ENCODE data around the gene ASNSD1. TPM values are rescaled to one million over a fixed set of nuclear protein-coding genes. Genes with fewer than 3 reads are reported as not detected.

ASNSD1 gene
- total and polyA plus RNA-seq, 9 of the 15 experiments (the other 6 are each of a cell fraction or from before 2014, with no cell fraction given) = 23.9 to 56.4 (median 38.3) TPM

DNA sequence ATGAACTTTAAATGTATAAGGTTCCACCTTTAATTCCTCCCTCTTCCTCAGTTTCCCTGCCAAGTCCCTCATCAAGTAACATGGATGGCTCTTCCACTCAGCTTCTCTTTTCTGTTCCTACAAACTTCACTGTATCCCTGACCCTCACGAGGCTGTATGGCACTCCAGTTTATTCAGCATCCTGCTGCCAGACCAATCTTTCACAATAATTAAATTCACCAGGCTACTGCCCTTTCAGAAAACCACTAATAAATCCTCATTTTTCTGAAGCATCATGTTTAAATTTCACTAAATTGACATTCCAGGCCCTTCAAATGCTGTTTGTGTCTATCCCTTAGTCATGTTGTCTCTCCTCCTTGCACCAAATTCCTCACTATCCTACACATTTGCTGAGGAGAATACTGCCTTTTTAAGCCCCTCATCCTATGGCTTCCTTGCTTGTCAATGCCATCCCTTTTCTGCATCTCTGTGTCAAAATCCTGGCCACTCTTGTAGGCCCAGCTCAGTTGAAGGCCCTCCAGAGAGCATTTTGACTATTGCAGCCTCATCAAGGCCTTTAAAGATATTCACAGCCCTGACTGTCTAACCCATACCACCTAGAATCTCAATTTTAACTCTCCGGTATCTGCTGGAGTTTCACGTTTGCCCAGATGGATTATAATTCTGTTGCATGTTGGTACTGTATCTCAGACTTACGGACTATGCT, 22.8 kb upstream of the ASNSD1 start:
- Histone ChIP-seq H3K36me3 (ENCODE audit: control insufficient read depth, insufficient read depth, low read length) (no peaks in the 10 kb centered on the region), H3K27ac (ENCODE audit: extremely low read depth, low read depth, low read length) (no peak overlapping the region), H3K79me2 (ENCODE audit: control insufficient read depth, insufficient read depth, low read length) (no peaks in the 10 kb centered on the region), H2AFZ (ENCODE audit: low read depth, low read length) (no peak overlapping the region), H3K9me1 (ENCODE audit: control insufficient read depth, insufficient read depth, low read length) (no peaks in the 10 kb centered on the region), H4K20me1 (replicated peaks; ENCODE audit: control insufficient read depth, insufficient read depth, low read length) (no peaks in the 10 kb centered on the region), H3K9ac (ENCODE audit: insufficient read depth in 1 of 2, low read depth in 2 of 2, low read length in 2 of 2) (no peak overlapping the region), H3K4me3 (no peak overlapping the region), H3K9me3 (replicated peaks; ENCODE audit: control insufficient read depth, insufficient read depth, low read depth, low read length) (no peaks in the 10 kb centered on the region), H3K4me2 (ENCODE audit: insufficient read depth, low read length) (no peak overlapping the region), H3K27me3 (ENCODE audit: control insufficient read depth in 2 of 2, insufficient read depth in 2 of 2, low read length in 2 of 2) (no peaks in the 10 kb centered on the region), H3K4me1 (replicated peaks in 1 of 2; ENCODE audit: control insufficient read depth in 2 of 2, insufficient read depth in 2 of 2, low read length in 2 of 2) (no peaks in the 10 kb centered on the region; a peak in 1 of 5 replicates)
- in situ Hi-C loops (cut with MboI) (loop anchor here (10.0 kb wide), 1 partner anchor 154 kb away; no protein-coding TSS in a partner anchor), intact Hi-C loops (cut with micrococcal nuclease) (no loop called here)
- BruUV-seq (replicated peaks) = no TSS peak
- DNase-seq (ENCODE audit: extremely low read depth in 1 of 4, low spot score in 3 of 4) (no peak), FAIRE-seq (no peak), ATAC-seq (no peak)
- CTCF ChIA-PET (ENCODE audit: low intra/inter-chr PET ratio) = no interaction called here
- WGBS (ENCODE audit: insufficient coverage, low coverage, missing lambda C conversion rate) = 40% methylated on average over 4 of the region's 4 CpGs
- POLR2A ChIA-PET = no interaction called here
- no peak for TF ChIP-seq ZNF79 (CRISPR knock-in tag; IDR thresholded peaks at IDR 0.05; ENCODE audit: low read depth)
- TF ChIP-seq, protein P1, sequence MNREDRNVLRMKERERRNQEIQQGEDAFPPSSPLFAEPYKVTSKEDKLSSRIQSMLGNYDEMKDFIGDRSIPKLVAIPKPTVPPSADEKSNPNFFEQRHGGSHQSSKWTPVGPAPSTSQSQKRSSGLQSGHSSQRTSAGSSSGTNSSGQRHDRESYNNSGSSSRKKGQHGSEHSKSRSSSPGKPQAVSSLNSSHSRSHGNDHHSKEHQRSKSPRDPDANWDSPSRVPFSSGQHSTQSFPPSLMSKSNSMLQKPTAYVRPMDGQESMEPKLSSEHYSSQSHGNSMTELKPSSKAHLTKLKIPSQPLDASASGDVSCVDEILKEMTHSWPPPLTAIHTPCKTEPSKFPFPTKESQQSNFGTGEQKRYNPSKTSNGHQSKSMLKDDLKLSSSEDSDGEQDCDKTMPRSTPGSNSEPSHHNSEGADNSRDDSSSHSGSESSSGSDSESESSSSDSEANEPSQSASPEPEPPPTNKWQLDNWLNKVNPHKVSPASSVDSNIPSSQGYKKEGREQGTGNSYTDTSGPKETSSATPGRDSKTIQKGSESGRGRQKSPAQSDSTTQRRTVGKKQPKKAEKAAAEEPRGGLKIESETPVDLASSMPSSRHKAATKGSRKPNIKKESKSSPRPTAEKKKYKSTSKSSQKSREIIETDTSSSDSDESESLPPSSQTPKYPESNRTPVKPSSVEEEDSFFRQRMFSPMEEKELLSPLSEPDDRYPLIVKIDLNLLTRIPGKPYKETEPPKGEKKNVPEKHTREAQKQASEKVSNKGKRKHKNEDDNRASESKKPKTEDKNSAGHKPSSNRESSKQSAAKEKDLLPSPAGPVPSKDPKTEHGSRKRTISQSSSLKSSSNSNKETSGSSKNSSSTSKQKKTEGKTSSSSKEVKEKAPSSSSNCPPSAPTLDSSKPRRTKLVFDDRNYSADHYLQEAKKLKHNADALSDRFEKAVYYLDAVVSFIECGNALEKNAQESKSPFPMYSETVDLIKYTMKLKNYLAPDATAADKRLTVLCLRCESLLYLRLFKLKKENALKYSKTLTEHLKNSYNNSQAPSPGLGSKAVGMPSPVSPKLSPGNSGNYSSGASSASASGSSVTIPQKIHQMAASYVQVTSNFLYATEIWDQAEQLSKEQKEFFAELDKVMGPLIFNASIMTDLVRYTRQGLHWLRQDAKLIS (CRISPR knock-in tag; IDR thresholded peaks at IDR 0.05) = no peak
- TF ChIP-seq XRCC5 (IDR thresholded peaks at IDR 0.05; ENCODE audit: low read depth, low read length) = no peak
- TF ChIP-seq, protein P2, sequence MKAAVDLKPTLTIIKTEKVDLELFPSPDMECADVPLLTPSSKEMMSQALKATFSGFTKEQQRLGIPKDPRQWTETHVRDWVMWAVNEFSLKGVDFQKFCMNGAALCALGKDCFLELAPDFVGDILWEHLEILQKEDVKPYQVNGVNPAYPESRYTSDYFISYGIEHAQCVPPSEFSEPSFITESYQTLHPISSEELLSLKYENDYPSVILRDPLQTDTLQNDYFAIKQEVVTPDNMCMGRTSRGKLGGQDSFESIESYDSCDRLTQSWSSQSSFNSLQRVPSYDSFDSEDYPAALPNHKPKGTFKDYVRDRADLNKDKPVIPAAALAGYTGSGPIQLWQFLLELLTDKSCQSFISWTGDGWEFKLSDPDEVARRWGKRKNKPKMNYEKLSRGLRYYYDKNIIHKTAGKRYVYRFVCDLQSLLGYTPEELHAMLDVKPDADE (conservative IDR thresholded peaks at IDR 0.05; ENCODE audit: control insufficient read depth, low read depth, low read length) = no peak
- no peak for TF ChIP-seq ZKSCAN3 (CRISPR knock-in tag; IDR thresholded peaks at IDR 0.05)
- TF ChIP-seq PHF8 (IDR thresholded peaks at IDR 0.05; ENCODE audit: borderline replicate concordance, low read length) = no peak
- TF ChIP-seq PURB (CRISPR knock-in tag; IDR thresholded peaks at IDR 0.05; ENCODE audit: low read depth) = no peak
- TF ChIP-seq, protein P3, sequence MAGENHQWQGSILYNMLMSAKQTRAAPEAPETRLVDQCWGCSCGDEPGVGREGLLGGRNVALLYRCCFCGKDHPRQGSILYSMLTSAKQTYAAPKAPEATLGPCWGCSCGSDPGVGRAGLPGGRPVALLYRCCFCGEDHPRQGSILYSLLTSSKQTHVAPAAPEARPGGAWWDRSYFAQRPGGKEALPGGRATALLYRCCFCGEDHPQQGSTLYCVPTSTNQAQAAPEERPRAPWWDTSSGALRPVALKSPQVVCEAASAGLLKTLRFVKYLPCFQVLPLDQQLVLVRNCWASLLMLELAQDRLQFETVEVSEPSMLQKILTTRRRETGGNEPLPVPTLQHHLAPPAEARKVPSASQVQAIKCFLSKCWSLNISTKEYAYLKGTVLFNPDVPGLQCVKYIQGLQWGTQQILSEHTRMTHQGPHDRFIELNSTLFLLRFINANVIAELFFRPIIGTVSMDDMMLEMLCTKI (IDR thresholded peaks at IDR 0.05; ENCODE audit: partially characterized antibody) = no peak
- no peak for TF ChIP-seq ZNF830 (CRISPR knock-in tag; IDR thresholded peaks at IDR 0.05)
- no peak for TF ChIP-seq ASH1L (IDR thresholded peaks at IDR 0.05; ENCODE audit: borderline replicate concordance, low read depth, partially characterized antibody)
- no peak for TF ChIP-seq FUS (optimal IDR thresholded peaks at IDR 0.05; ENCODE audit: low read depth, low read length)
- TF ChIP-seq BRCA1 (IDR thresholded peaks at IDR 0.05) = no peak
- TF ChIP-seq BRCA1 (CRISPR knock-in tag; IDR thresholded peaks at IDR 0.05) = no peak
- TF ChIP-seq HMG20B (CRISPR knock-in tag; IDR thresholded peaks at IDR 0.05) = no peak
